IgD-negative memory B cell (primary cell): ENCODE measurements around the gene ZBTB22. TPM values are rescaled to one million over a fixed set of nuclear protein-coding genes. Genes with fewer than 3 reads are reported as not detected.
A peak's percentile ranks its signal among the peaks of the same experiment; 100 is the strongest.

Experiments
- H3K27ac Mint-ChIP-seq, 3 donors: one replicate each; pipeline ENCODE4 v1.8.0; 2020 to 2022; ENCODE audit warnings: mild to moderate bottlenecking in 3 of 3, mixed read lengths in 3 of 3, moderate library complexity in 1 of 3
- H3K27me3 Mint-ChIP-seq: one replicate; pipeline ENCODE4 v1.8.0; 2021; ENCODE audit warnings: mixed read lengths
- H3K36me3 Mint-ChIP-seq: one replicate; pipeline ENCODE4 v1.8.0; 2020; ENCODE audit warnings: mild to moderate bottlenecking, mixed read lengths
- H3K4me1 Mint-ChIP-seq, 3 donors: one replicate each; pipeline ENCODE4 v1.8.0; 2020 to 2022; ENCODE audit warnings: mixed read lengths in 3 of 3, mild to moderate bottlenecking in 1 of 3
- H3K4me3 Mint-ChIP-seq, 4 donors: one replicate each; pipeline ENCODE4 v1.8.0; 2020 to 2022; ENCODE audit warnings: mild to moderate bottlenecking in 4 of 4, mixed read lengths in 4 of 4, moderate library complexity in 3 of 4
- H3K9me3 Mint-ChIP-seq, 3 donors: one replicate each; pipeline ENCODE4 v1.8.0; 2020 to 2021; ENCODE audit warnings: mixed read lengths in 3 of 3, mild to moderate bottlenecking in 1 of 3
- polyA plus RNA-seq: library from polyadenylated mRNA; unstranded; fragments of 300-500 nt; fragmentation: Illumina TruSeq; gene quantifications from one replicate; pipeline ENCODE4 v1.2.3, GENCODE V29; 2021

The ZBTB22 gene
- polyA plus RNA-seq, 1 donor from 2014 or later = 14.8 TPM

GRCh38 chr6:33316603-33317418, 733 bp downstream of the ZBTB22 start:
- Mint-ChIP-seq H3K4me1 (peaks cover 7 to 53% (median 51%) of the 10 kb centered on the region in 3 donors), H3K9me3 (no peaks in the 10 kb centered on the region), H3K4me3 (peak overlapping the region; percentile 71 to 100 (median 95)), H3K36me3 (peaks cover 7% of the 10 kb centered on the region), H3K27ac (peak overlapping the region; percentile 35 to 98 (median 67)), H3K27me3 (no peaks in the 10 kb centered on the region)

- Mint-ChIP-seq H3K27me3 (no peaks in the 10 kb centered on the region), H3K27ac (peak overlapping the region; percentile 98 to 100 (median 99)), H3K9me3 (no peaks in the 10 kb centered on the region), H3K36me3 (peaks cover 7% of the 10 kb centered on the region), H3K4me3 (peak overlapping the region; percentile 76 to 100 (median 98)), H3K4me1 (peaks cover 7 to 51% (median 49%) of the 10 kb centered on the region in 3 donors)
Observed at GRCh38 chr6:33315793-33316602, 1.5 kb downstream of the ZBTB22 start.

- H3K27me3 Mint-ChIP-seq = no peaks in the 10 kb centered on the region
- peaks cover 10 to 50% (median 43%) of the 10 kb centered on the region in 3 donors for H3K4me1 Mint-ChIP-seq
- H3K36me3 Mint-ChIP-seq = peaks cover 7% of the 10 kb centered on the region
- peak overlapping the region; percentile 98 to 100 (median 99) for H3K27ac Mint-ChIP-seq
- no peaks in the 10 kb centered on the region for H3K9me3 Mint-ChIP-seq
- peak overlapping the region; percentile 97 to 99 (median 98) for H3K4me3 Mint-ChIP-seq
Observed at GRCh38 chr6:33314943-33315792, 2.4 kb downstream of the ZBTB22 start.

DNA sequence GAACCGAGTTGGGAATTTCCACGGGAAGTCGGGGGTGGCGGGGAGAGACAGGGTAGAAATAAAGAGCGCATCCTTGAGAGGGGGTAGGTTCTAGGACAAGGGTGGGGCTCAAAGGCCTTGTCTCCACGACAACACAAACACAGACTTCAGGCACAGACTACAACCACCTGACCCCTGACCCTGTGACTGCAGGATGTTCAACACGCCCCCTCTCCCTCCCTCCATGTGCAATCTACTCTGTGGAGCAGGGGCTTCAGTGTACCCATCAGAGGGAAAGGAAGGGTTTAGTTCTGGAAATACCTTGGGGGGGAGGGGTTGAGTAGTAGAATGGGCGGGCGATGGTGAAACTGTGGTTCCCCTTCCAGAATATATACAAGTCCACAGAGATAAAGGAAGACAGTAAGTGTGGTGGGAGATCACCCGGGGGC, 3.0 kb downstream of the ZBTB22 start:
- H3K27me3 Mint-ChIP-seq = no peaks in the 10 kb centered on the region
- H3K27ac Mint-ChIP-seq = peak overlapping the region; percentile 98 to 100 (median 99)
- H3K36me3 Mint-ChIP-seq = peaks cover 5% of the 10 kb centered on the region
- peak overlapping the region; percentile 97 to 99 (median 98) for H3K4me3 Mint-ChIP-seq
- H3K9me3 Mint-ChIP-seq = no peaks in the 10 kb centered on the region
- H3K4me1 Mint-ChIP-seq = peaks cover 10 to 44% (median 38%) of the 10 kb centered on the region in 3 donors

DNA sequence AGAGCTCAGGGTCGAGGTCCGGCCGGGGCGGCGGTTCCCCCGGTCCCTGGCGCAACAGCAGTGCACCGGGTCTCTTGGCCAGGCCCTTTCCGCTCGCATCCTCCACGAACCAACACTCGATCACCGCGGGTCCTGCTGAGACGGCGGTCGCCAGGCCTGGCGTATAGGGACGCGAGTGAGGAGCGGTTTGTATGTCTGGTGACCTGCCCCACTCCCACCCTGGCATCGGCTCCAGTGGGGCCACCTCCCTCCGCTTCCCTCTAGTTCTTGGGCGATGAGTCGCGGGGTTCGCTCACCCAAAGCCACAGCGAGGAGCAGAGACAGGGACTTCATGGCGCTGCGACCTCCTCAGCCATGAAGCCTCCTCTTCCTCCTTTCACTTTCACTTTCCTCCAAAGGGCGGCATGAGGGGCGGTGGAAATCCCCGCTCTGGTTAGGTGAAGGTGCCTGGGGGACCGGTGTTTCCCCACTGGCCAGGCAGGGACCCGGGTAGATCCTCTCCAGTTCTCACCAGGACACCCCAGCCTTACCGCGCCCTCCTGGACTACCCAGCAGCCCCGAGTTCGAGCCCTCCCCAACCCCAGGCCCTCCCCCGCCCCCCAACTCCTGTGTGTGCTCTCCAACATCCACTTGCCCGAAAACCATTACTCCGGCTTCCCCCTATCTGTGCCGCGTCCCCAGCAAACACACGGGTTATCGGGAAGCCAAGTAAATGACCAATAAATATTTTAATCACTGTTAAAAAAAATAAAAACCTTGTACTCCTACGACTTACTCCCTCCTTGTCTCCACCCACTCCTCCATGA, 3.6 kb downstream of the ZBTB22 start, which contains the start of gene TAPBP:
Gene TAPBP, minus strand, starts transcription at position 370 of the 806 bp plus-strand sequence. Its CDS starts 37 bp downstream, at position 333.
- no peaks in the 10 kb centered on the region for H3K27me3 Mint-ChIP-seq
- H3K36me3 Mint-ChIP-seq = peaks cover 5% of the 10 kb centered on the region
- peak within 1 kb of the TSS; percentile 98 to 100 (median 99) for H3K27ac Mint-ChIP-seq
- H3K4me1 Mint-ChIP-seq = peaks cover 10 to 39% (median 33%) of the 10 kb centered on the region in 3 donors
- peak within 1 kb of the TSS; percentile 97 to 99 (median 98) for H3K4me3 Mint-ChIP-seq
- H3K9me3 Mint-ChIP-seq = no peaks in the 10 kb centered on the region

GRCh38 chr6:33313105-33313708, 4.3 kb downstream of the ZBTB22 start:
- H3K4me1 Mint-ChIP-seq = peaks cover 17 to 43% (median 33%) of the 10 kb centered on the region in 3 donors
- H3K27me3 Mint-ChIP-seq = no peaks in the 10 kb centered on the region
- H3K9me3 Mint-ChIP-seq = no peaks in the 10 kb centered on the region
- H3K36me3 Mint-ChIP-seq = peaks cover 6% of the 10 kb centered on the region
- H3K4me3 Mint-ChIP-seq = peak overlapping the region; percentile 97 to 99 (median 98)
- H3K27ac Mint-ChIP-seq = peak overlapping the region; percentile 98 to 100 (median 99)

DNA sequence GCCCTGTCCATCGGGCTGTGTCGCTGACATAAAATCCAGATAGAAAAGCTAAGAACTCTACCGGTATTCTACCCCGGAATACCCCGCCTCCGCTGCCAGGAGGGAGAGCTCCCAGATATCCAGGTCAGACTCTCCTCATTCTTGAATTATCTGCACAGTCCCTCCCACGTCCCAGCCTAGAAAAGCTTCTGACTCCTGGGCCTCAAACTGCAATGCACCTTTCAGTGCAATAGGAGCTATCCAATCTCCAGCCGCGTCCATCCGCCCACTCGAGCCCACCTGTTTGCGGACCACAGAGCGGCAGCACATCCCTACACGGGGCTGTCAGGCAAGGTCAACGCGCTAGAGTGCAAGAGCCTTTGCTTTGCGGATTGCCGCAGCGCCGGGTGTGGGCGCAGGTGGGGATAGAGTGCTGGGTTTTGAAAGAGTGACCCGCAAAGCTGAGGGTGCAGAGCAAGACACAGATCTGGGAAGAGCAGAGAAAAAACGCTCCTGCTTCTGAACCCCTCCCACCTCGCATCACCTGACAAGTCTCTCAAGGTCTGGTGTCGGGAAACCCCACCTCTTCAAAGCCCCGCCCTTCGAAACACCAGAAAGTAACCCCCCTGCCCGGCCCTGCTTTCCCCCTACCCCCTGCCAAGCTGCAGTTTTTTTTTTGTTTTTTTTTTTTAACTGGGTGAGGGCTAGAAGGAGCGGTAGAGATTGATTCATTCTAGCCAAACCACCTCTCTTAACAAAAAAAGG, 5.0 kb downstream of the ZBTB22 start:
- no peaks in the 10 kb centered on the region for H3K27me3 Mint-ChIP-seq
- peaks cover 12 to 41% (median 33%) of the 10 kb centered on the region in 3 donors for H3K4me1 Mint-ChIP-seq
- H3K36me3 Mint-ChIP-seq = peaks cover 6% of the 10 kb centered on the region
- no peaks in the 10 kb centered on the region for H3K9me3 Mint-ChIP-seq
- peak overlapping the region; percentile 97 to 99 (median 98) for H3K4me3 Mint-ChIP-seq
- peak overlapping the region; percentile 98 to 100 (median 99) for H3K27ac Mint-ChIP-seq

DNA sequence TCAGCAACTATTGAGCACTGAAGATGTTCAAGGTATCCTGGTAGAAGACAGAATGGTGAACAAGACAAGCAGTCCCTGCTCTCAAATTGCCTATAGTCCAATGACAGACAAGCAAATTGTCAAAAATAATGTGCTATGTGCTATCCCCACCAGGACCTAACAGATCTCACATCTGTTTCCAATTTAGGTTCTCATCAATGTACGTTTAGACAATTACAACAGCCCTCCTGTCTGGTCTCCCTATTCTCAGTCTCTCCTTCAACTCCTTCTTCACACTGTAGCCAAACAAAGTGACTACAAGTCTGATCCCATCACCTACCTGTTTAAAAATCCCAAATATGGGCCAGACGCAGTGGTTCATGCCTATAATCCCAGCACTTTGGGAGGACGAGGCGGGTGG, 11.2 kb downstream of the ZBTB22 start:
- Mint-ChIP-seq H3K27ac (peak overlapping the region; percentile 2 to 90 (median 78)), H3K4me3 (peak overlapping the region in 1 of 4 donors; percentile 36)

GRCh38 chr6:33305052-33305451, 12.5 kb downstream of the ZBTB22 start:
- H3K4me1 Mint-ChIP-seq = peaks cover 23 to 28% (median 24%) of the 10 kb centered on the region in 3 donors
- peak overlapping the region in 1 of 4 donors; percentile 67 for H3K4me3 Mint-ChIP-seq
- peaks cover 4% of the 10 kb centered on the region for H3K36me3 Mint-ChIP-seq

More for the DNA sequence above, 11.2 kb downstream of the ZBTB22 start:
- H3K4me1 Mint-ChIP-seq = peaks cover 21 to 27% (median 23%) of the 10 kb centered on the region in 3 donors
- no peaks in the 10 kb centered on the region for H3K9me3 Mint-ChIP-seq
- H3K27me3 Mint-ChIP-seq = no peaks in the 10 kb centered on the region
- H3K36me3 Mint-ChIP-seq = peaks cover 4% of the 10 kb centered on the region

GRCh38 chr6:33304216-33304615, 13.3 kb downstream of the ZBTB22 start:
- H3K4me1 Mint-ChIP-seq = peaks cover 30 to 36% (median 31%) of the 10 kb centered on the region in 3 donors
- no peak overlapping the region for H3K27ac Mint-ChIP-seq
- no peaks in the 10 kb centered on the region for H3K9me3 Mint-ChIP-seq
- peak overlapping the region in 2 of 4 donors; percentile 67 to 79 for H3K4me3 Mint-ChIP-seq
- H3K27me3 Mint-ChIP-seq = no peaks in the 10 kb centered on the region
- H3K36me3 Mint-ChIP-seq = peaks cover 6% of the 10 kb centered on the region

More at GRCh38 chr6:33305052-33305451, 12.5 kb downstream of the ZBTB22 start:
- peak overlapping the region in 1 of 3 donors; percentile 21 for H3K27ac Mint-ChIP-seq
- H3K27me3 Mint-ChIP-seq = no peaks in the 10 kb centered on the region
- no peaks in the 10 kb centered on the region for H3K9me3 Mint-ChIP-seq

GRCh38 chr6:33301877-33302276, 15.7 kb downstream of the ZBTB22 start:
- H3K36me3 Mint-ChIP-seq = peaks cover 4% of the 10 kb centered on the region
- no peaks in the 10 kb centered on the region for H3K27me3 Mint-ChIP-seq
- peaks cover 23 to 31% (median 27%) of the 10 kb centered on the region in 3 donors for H3K4me1 Mint-ChIP-seq
- H3K27ac Mint-ChIP-seq = peak overlapping the region; percentile 67 to 99 (median 82)
- H3K4me3 Mint-ChIP-seq = peak overlapping the region in 1 of 4 donors; percentile 99
- H3K9me3 Mint-ChIP-seq = no peaks in the 10 kb centered on the region

GRCh38 chr6:33299237-33299944, 18.2 kb downstream of the ZBTB22 start:
- peaks cover 15 to 28% (median 22%) of the 10 kb centered on the region in 3 donors for H3K4me1 Mint-ChIP-seq
- no peaks in the 10 kb centered on the region for H3K27me3 Mint-ChIP-seq
- H3K36me3 Mint-ChIP-seq = peaks cover 4% of the 10 kb centered on the region
- H3K27ac Mint-ChIP-seq = peak overlapping the region; percentile 98 to 99 (median 99)
- H3K4me3 Mint-ChIP-seq = peak overlapping the region; percentile 92 to 99 (median 97)
- no peaks in the 10 kb centered on the region for H3K9me3 Mint-ChIP-seq
